M059J (cell line): ENCODE data around the gene AADACL2. TPM values are rescaled to one million over a fixed set of nuclear protein-coding genes. Genes with fewer than 3 reads are reported as not detected.
"Not testable (repeated sequence)": the region's sequence is repeated elsewhere in the genome, so short reads cannot be mapped to it uniquely, and the experiment has no call there.

Source experiments
- DNase-seq: peaks from one replicate; pipeline ENCODE4 v3.0.0-alpha.2; 2012; ENCODE audit warnings: low read depth
- total RNA-seq: library from RNA; depleted of rRNA; stranded (reverse); fragments of >200 nt; shearing (Covaris generic); gene quantifications from 2 replicates; pipeline ENCODE4 v1.2.3, GENCODE V29; 2014

The AADACL2 gene
- total RNA-seq, 1 experiment from 2014 or later, result not detected

DNA sequence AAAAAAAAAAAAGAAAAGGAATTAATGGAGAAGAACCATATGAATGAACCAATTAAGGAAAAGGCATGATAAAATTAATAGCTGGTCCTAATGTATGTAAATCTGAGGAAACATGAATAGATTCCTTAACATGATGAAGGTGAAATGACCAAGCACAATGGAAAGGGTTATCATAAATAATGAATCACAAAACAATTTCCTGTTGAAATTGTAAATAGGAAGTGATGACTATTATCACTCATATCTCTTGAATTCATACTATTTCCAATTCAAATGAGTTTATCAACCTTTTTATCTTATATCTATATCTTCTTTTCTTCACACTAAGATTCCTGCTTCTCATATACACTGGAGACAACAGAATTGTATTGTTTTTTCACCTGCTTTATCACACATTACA, 32.0 kb downstream of the AADACL2 start:
- peak; percentile 30 for DNase-seq

GRCh38 chr3:151766454-151766853, 32.7 kb downstream of the AADACL2 start:
- DNase-seq, result peak; percentile 85

GRCh38 chr3:151768393-151768930, 34.7 kb downstream of the AADACL2 start:
- peak; percentile 39 for DNase-seq

DNA sequence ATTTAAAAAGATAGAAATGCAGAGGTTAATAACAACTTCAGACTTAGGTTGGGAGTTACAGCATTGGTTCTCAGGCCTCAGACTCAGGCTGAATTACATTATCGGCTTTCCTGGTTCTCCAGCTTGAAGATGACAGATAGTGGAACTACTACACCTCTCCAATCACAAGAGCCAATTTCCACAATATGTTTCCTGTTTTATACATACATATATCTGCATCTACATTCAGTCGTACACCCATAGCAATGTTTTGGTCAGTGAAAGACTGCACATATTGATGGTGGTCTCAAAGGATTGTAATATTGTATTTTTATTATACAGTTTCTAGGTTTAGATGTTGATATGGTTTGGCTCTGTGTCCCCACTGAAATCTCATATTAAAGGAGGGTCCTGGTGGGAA, 35.4 kb downstream of the AADACL2 start:
- DNase-seq, result no peak

DNA sequence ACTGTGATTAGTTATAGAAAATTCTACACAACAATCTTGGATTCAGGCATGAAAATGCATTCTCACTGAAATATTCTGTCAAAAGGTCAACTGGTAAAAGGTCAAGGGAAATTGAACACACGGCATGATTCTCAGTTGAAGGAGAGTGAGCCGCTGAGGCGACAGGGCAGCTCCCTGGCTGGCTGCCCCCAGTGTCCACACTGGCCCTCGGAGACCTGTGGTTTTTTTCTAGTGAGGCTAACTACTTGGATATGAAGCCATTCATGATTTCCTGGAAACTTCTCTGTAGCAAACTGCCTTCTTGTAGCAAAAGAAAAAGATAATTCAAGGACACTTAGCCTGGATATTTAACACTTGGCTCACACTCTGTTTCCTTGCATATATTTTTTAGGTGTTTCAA, 37.2 kb downstream of the AADACL2 start:
- DNase-seq, result peak; percentile 87

- DNase-seq, result no peak
These were observed 39.2 kb downstream of the AADACL2 start for GRCh38 chr3:151772825-151773480.

- no peak for DNase-seq
These were observed 40.5 kb downstream of the AADACL2 start for GRCh38 chr3:151774235-151774634.

GRCh38 chr3:151774910-151775309, 41.2 kb downstream of the AADACL2 start:
- no peak for DNase-seq

DNA sequence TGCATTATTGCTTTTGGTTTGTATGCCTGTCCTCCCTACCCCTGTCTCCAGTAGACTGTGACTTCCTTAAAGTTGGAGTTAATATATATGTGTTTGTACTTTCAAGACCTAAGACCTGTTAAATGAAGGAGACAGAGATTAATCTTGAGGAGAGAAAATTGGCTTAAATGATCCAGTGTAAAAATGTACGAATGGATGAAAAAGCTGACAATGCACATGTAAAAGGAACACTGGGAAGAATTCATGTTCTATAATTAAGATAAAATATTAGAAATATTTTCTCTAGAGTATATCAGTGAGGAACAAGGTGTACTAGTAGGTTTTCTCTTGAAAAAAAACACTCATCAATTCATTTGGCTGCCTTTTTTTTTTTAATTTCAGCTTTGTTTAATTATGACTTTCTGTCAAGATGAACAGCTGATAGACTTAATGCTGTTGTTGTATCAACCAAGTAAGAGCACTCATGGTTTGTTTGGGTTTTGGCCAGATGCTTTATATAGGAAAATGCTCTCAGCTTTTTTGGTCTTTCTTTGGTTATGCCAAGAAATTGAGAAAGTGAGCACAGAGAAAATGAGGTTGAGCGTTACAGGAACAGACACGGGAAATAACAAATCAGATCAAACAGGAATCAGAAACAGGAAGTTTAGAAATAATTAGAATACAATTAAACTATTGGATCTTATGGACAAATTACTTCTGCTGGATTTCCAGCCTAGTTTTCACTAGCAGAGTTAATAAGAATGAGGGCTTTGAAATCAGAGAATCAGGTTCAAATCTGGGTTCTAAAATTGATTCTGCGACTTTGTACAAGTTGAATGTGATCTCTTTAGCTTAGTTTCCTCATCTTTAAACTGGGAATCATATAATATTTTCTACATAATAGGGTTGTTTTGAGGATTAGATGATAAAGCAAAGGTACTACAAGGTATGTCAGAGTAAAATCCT, 41.9 kb downstream of the AADACL2 start:
- no peak for DNase-seq

DNA sequence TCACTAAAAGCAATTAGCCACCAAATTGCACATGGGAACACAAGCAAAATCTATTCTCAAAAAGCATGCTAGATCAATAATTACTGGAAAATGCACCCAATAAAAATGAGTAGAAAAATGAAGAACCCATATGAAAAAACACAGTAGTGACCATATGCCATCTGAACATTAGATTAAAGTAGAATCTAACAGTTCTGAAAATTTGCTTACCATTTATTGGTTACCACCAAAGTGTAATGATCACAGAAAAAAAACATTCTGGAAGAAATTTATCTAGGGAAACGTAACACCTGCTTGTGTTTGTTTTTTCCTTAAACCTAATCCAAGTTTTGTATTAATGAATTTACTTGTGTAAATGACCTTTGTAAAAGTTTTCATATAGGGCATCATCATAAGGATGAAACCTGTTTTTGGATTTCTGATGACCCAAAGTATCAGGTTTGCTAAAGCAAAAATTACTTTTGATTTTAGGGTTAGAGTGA, 42.6 kb downstream of the AADACL2 start:
- no peak for DNase-seq

DNA sequence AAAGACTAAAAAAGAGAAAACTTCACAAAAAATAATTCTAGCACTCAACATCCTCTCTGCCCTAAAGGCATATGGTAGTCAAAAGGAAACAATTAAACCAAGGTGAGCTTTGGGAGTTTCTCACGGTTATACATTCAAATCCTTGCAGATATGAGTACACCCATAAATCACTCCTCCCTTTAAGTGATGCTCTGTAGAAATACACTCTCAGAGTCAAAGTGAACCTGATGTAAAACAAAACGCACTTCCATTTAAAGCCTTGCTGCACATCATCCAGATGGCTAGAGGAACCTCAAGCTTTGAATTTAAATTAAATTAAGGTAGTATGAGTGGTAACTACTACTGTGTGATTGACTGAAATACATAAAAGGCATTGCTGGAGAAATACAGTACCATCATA, 44.2 kb downstream of the AADACL2 start:
- no peak for DNase-seq

- peak; percentile 32 for DNase-seq
These were observed 53.9 kb downstream of the AADACL2 start for GRCh38 chr3:151787626-151788025.

- DNase-seq, result no peak
These were observed 54.7 kb downstream of the AADACL2 start for GRCh38 chr3:151788401-151788800.

GRCh38 chr3:151789853-151790463, 56.2 kb downstream of the AADACL2 start:
- peak; percentile 71 for DNase-seq

- not testable (repeated sequence) for DNase-seq
These were observed 57.0 kb downstream of the AADACL2 start for GRCh38 chr3:151790763-151791162.

DNA sequence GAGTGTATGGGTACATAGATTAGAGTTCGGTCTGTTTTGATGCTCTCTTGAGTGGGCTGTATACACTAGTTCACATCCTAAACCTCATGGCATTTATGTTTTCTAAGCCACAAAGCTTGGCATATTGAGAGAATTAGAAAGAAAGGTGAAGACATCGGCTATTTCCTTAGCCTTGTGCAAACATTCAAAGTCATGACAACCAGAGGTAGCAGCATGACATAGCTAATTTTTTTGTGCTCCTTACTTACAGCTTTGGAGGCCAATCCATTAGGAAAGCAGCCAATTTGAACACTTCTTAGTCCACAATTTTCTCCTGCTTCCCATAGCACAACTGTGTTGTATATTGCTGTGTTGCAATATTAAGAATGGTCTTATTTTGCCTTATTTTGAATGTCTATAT, 58.7 kb downstream of the AADACL2 start:
- DNase-seq, result no peak

- DNase-seq, result no peak
These were observed 59.9 kb downstream of the AADACL2 start for GRCh38 chr3:151793636-151794035.

GRCh38 chr3:151794080-151794479, 60.4 kb downstream of the AADACL2 start:
- DNase-seq, result no peak

DNA sequence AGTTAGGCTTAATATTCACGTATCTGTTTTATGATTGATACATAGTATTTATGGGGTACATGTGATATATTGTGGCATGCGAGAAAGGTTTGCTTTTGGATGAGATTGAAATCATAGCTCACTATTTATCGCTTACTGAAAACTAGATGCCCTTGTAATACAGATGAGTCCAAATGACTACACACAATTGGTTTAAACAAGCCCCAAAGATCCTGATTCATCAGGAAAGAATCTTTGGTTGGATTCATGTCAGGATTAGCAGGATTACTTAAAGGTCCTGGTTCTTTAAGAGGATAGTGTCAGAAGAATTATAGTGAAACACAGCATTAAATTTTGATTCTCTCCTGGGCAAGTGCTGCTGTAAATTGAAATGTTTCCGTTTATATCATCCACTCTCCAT, 61.5 kb downstream of the AADACL2 start:
- peak; percentile 95 for DNase-seq

DNA sequence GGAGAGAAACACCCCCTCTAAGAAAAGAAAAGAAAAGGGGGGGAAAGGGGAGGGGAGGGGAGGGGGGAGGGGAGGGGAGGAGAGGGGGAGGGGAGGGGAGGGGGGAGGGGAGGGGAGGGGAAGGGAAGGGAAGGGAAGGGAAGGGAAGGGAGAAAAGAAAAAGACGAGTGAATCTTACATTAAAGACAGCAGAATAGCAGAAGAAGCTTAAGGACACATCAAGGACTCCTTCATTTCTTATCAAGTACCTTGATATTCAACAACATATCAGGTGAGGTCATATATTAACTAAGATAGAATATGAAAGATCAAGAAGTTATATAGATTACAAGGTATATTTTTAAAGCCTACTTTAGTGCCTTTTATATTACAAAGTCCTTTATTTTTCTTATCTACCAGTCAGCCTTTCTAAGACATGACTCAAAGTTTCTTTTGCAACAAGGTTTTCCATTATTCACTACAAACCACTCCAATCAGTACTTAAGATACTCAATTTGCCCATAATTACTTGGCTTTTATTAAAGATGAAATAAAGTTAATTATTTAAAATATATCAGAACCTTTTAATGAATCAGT, 62.5 kb downstream of the AADACL2 start:
- no peak for DNase-seq

DNA sequence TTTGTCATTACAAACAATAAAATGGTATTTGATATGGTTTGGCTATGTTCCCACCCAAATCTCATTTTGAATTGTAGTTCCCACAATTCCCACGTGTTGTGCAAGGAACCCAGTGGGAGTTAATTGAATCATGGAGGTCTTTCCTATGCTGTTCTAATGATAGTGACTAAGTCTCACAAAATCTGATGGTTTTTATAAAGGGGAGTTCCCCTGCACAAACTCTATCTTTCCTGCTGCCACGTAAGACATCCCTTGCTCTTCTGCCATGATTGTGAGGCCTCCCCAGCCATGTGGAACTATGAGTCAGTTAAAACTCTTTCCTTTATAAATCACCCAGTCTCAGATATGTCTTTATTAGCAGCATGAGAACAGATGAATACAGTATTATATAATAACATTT, 64.7 kb downstream of the AADACL2 start:
- peak; percentile 63 for DNase-seq

DNA sequence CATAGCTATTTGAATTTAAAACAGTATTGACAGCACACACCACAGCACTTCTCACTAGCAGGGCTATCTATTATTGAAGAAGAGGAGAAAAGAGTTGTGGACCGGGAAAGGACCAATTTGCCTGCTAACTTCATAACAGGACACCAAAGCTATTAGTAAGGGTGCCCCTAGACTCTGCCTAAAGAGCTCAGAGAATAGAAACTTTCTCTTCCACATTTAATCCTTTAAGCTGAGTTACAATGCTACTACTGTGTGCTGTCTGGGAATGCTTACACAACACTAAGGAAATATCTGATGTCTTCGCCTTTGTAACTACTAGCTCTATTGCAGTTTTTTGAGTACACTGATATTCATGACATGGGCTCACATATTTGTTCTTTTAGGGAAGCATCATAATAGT, 66.7 kb downstream of the AADACL2 start:
- no peak for DNase-seq
